Measurements from ENCODE around the gene LDLRAD4. TPM values are rescaled to one million over a fixed set of nuclear protein-coding genes. Genes with fewer than 3 reads are reported as not detected.

LDLRAD4 gene
- total RNA-seq, 1 experiment from 2014 or later: 204 TPM

DNA sequence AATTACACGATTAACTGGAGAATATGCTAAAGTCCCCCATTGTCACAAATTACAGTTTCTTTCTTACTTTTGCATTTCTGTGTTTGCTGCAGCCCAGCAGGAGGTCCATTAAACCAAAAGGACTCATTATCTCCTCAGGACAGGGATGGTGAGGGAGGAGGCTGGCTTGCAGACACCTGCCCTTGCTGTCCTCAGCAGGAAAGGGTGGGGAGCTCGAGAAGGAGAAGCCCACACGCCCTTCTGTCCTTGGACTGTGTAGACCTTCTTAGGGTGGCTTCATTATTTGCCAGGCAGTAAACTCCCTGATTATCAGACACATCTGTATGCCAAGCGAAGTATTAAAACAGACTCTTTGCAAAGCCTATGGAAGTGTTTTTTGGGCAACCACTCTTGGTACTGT, 196.0 kb downstream of the LDLRAD4 start:
- Histone ChIP-seq H3K4me3 (ENCODE audit: low read length) (no peak overlapping the region), H3K4me1 (ENCODE audit: low read length) (peaks cover 10% of the 10 kb centered on the region), H3K79me2 (ENCODE audit: low read length) (no peaks in the 10 kb centered on the region)

DNA sequence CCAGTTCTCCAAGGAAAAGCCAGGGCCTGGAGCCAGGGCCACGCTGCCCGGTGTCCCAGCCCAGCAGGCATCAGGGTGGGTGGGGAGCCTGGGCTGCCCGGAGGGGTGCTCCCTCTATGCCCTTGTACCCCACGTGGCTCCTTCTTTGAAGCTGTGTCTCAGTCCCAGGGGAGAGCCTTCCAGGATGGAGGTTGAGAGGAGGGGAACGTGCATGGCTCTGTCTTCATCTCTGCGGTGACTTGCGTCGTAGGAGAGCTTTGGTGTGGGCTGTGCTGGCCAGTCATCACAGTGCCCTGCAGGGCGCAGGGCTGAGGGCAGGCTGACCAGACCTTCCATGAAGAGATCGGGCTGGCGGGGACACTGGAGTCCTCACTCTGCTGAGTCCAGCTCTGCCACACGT, 197.2 kb downstream of the LDLRAD4 start:
- no peak for DNase-seq

More for the DNA sequence above, 196.0 kb downstream of the LDLRAD4 start:
- no peak overlapping the region for H2AFZ ChIP-seq (ENCODE audit: low read length)
- H3K9ac ChIP-seq (ENCODE audit: low read length): no peak overlapping the region
- H3K9me2 ChIP-seq (replicated peaks; ENCODE audit: insufficient read depth, low read length): no peaks in the 10 kb centered on the region
- no peak overlapping the region for H3K27ac ChIP-seq (ENCODE audit: low read length)
- H3K4me2 ChIP-seq (ENCODE audit: low read depth, low read length, poor library complexity, severe bottlenecking): no peak overlapping the region
- DNase-seq: no peak
- H4K20me1 ChIP-seq (ENCODE audit: insufficient read depth, low read depth, low read length): no peaks in the 10 kb centered on the region
- peaks cover 2% of the 10 kb centered on the region; the same call in 1 of the 2 replicates for H3K9me3 ChIP-seq (ENCODE audit: low read length)
- no peaks in the 10 kb centered on the region for H3K36me3 ChIP-seq (ENCODE audit: insufficient read depth, low read length)
- H3K27me3 ChIP-seq (ENCODE audit: low read length): peaks cover 4% of the 10 kb centered on the region; the same call in 1 of the 2 replicates

DNA sequence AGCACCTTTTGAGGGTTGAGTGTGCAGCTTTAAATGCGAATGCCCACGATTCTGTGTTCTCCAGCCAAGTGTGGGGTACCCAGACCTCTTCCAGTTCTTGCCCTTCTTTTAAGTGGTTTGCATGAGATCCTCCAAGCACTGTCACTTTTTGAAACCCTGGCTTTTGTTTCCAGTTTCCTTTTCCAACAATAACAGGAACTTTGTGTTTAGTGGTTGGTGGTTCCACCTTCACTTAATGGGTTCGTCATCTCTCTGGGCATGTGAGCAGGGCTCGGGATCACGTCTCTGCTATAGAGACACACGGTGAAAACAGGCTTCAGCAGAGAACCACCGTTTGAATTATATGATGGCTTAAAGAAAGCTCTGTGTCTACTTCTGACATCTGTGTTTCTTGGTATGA, 197.6 kb downstream of the LDLRAD4 start:
- no peaks in the 10 kb centered on the region for H3K9me2 ChIP-seq (replicated peaks; ENCODE audit: insufficient read depth, low read length)
- 0 out of 2 replicates have a peak, but pooled peaks cover 4% of the 10 kb centered on the region for H3K27me3 ChIP-seq (ENCODE audit: low read length)
- no peak overlapping the region for H2AFZ ChIP-seq (ENCODE audit: low read length)
- H3K4me2 ChIP-seq (ENCODE audit: low read depth, low read length, poor library complexity, severe bottlenecking): no peak overlapping the region
- H4K20me1 ChIP-seq (ENCODE audit: insufficient read depth, low read depth, low read length): no peaks in the 10 kb centered on the region
- peaks cover 10% of the 10 kb centered on the region for H3K4me1 ChIP-seq (ENCODE audit: low read length)
- no peaks in the 10 kb centered on the region for H3K36me3 ChIP-seq (ENCODE audit: insufficient read depth, low read length)
- peaks cover 2% of the 10 kb centered on the region; the same call in 1 of the 2 replicates for H3K9me3 ChIP-seq (ENCODE audit: low read length)
- no peak overlapping the region for H3K4me3 ChIP-seq (ENCODE audit: low read length)
- H3K9ac ChIP-seq (ENCODE audit: low read length): no peak overlapping the region
- no peaks in the 10 kb centered on the region for H3K79me2 ChIP-seq (ENCODE audit: low read length)
- DNase-seq: no peak
- no peak overlapping the region for H3K27ac ChIP-seq (ENCODE audit: low read length)

More for the DNA sequence above, 197.2 kb downstream of the LDLRAD4 start:
- Histone ChIP-seq H4K20me1 (ENCODE audit: insufficient read depth, low read depth, low read length) (no peaks in the 10 kb centered on the region), H2AFZ (ENCODE audit: low read length) (no peak overlapping the region), H3K4me2 (ENCODE audit: low read depth, low read length, poor library complexity, severe bottlenecking) (no peak overlapping the region), H3K27ac (ENCODE audit: low read length) (no peak overlapping the region), H3K9me2 (replicated peaks; ENCODE audit: insufficient read depth, low read length) (no peaks in the 10 kb centered on the region), H3K4me1 (ENCODE audit: low read length) (peaks cover 10% of the 10 kb centered on the region), H3K9me3 (ENCODE audit: low read length) (peaks cover 2% of the 10 kb centered on the region; the same call in 1 of the 2 replicates), H3K9ac (ENCODE audit: low read length) (no peak overlapping the region), H3K27me3 (ENCODE audit: low read length) (0 out of 2 replicates have a peak, but pooled peaks cover 4% of the 10 kb centered on the region), H3K36me3 (ENCODE audit: insufficient read depth, low read length) (no peaks in the 10 kb centered on the region), H3K79me2 (ENCODE audit: low read length) (no peaks in the 10 kb centered on the region), H3K4me3 (ENCODE audit: low read length) (no peak overlapping the region)

DNA sequence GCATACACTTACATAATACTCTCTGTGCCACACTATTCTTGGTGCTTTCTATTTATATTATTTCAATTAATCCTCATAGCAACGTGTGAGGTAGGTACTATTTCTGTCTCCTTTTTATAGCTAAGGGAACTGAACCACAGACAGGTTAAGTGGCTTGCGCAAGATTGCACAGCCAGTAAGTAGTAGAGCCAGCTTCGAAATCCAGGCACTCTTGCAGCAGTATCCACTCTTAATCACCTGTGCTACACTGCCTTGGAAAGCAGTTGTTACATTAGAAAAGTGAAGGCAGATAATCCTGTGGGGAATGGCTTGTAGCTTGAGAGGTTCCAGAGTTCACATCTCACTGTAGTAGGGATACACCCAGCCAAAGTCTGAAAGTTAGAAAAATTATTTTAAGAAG, 198.3 kb downstream of the LDLRAD4 start:
- H3K9me3 ChIP-seq (ENCODE audit: low read length): peaks cover 2% of the 10 kb centered on the region; the same call in 1 of the 2 replicates
- H3K79me2 ChIP-seq (ENCODE audit: low read length): no peaks in the 10 kb centered on the region
- no peak overlapping the region for H3K9ac ChIP-seq (ENCODE audit: low read length)
- H3K4me2 ChIP-seq (ENCODE audit: low read depth, low read length, poor library complexity, severe bottlenecking): peak overlapping the region; percentile 3
- H3K36me3 ChIP-seq (ENCODE audit: insufficient read depth, low read length): no peaks in the 10 kb centered on the region
- H3K4me3 ChIP-seq (ENCODE audit: low read length): no peak overlapping the region
- no peak overlapping the region for H3K27ac ChIP-seq (ENCODE audit: low read length)
- H3K9me2 ChIP-seq (replicated peaks; ENCODE audit: insufficient read depth, low read length): no peaks in the 10 kb centered on the region
- no peak overlapping the region for H2AFZ ChIP-seq (ENCODE audit: low read length)
- peak; percentile 54 for DNase-seq
- no peaks in the 10 kb centered on the region for H4K20me1 ChIP-seq (ENCODE audit: insufficient read depth, low read depth, low read length)
- H3K4me1 ChIP-seq (ENCODE audit: low read length): peaks cover 10% of the 10 kb centered on the region
- H3K27me3 ChIP-seq (ENCODE audit: low read length): 0 out of 2 replicates have a peak, but pooled peaks cover 4% of the 10 kb centered on the region

DNA sequence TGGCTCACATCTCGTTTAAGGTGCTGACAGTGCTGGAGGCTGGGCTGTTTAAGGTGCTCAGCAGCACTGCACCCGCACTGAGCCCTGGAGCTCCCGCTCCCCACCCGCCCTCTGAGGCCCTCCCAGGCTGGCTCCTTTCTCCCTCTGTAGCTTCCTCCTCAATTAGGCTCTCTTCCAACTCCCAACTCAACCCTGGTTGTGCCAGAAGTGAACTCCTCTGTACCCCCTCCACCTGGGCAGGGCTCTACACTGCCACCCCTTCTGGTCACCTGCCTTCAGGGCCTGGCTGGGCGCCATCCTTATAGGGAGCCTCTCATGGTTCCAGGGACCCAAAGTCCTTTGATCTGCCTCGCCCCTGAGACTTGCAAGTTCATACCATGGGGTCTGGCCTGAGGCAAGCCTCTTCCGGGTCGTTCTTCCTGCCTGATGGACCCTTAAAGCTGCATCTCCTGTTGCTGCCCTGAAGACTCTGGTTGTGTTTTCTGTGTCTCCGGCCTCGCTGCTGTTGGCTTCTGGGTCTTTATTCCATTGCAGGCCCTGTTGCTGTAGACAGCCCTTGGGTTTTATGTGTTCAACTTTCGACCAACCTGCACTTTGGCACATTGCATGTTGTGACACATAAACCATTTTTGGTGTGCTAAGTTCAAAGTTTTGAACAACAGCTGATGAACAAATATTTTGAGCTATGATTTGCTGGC, 199.6 kb downstream of the LDLRAD4 start:
- Histone ChIP-seq H3K4me2 (ENCODE audit: low read depth, low read length, poor library complexity, severe bottlenecking) (no peak overlapping the region), H3K79me2 (ENCODE audit: low read length) (no peaks in the 10 kb centered on the region), H3K36me3 (ENCODE audit: insufficient read depth, low read length) (no peaks in the 10 kb centered on the region)

DNA sequence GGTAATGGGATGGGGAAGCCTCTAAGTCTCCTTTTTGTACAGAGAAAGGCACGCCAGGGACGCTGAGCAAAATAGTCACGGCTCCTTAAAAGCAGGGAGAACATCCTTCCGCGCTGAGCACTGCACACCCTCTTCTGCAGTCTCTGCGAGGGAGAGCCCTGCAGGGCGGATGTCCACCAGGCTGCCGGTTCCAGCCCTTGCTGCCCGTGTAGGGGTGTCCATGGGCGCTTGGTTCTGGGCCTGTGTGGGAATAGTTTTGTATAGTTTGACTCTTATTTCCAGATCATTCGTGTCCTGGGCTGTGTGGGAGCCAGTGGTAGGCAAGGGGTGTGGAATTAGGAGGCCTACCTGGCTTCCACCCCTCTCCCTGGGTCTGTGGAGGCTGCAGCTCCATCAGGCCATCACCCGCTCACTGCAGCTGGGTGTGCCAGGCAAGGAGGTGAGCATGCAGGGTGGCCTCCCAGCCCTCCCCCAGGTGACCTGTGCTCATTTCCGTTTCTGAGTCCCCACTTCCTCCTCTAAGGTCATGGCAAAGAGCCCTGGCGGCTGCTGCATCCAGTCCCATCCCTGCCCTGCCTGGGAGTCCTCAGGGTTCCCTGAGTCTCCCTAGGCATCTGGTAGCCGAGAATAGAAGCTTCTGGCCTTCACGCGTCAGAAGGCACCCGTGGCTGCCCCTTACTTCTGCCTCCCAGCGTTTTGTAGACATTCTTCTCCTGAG, 202.6 kb downstream of the LDLRAD4 start:
- Histone ChIP-seq H2AFZ (ENCODE audit: low read length) (no peak overlapping the region), H3K4me2 (ENCODE audit: low read depth, low read length, poor library complexity, severe bottlenecking) (no peak overlapping the region), H3K79me2 (ENCODE audit: low read length) (no peaks in the 10 kb centered on the region), H3K4me1 (ENCODE audit: low read length) (peaks cover 13% of the 10 kb centered on the region), H3K9ac (ENCODE audit: low read length) (no peak overlapping the region), H3K9me2 (replicated peaks; ENCODE audit: insufficient read depth, low read length) (no peaks in the 10 kb centered on the region), H4K20me1 (ENCODE audit: insufficient read depth, low read depth, low read length) (no peaks in the 10 kb centered on the region), H3K27me3 (ENCODE audit: low read length) (no peaks in the 10 kb centered on the region), H3K4me3 (ENCODE audit: low read length) (no peak overlapping the region), H3K36me3 (ENCODE audit: insufficient read depth, low read length) (no peaks in the 10 kb centered on the region), H3K27ac (ENCODE audit: low read length) (no peak overlapping the region), H3K9me3 (ENCODE audit: low read length) (no peaks in the 10 kb centered on the region)
- peak; percentile 48 for DNase-seq

More for the DNA sequence above, 199.6 kb downstream of the LDLRAD4 start:
- DNase-seq: no peak
- Histone ChIP-seq H2AFZ (ENCODE audit: low read length) (no peak overlapping the region), H3K9ac (ENCODE audit: low read length) (no peak overlapping the region), H3K27me3 (ENCODE audit: low read length) (no peaks in the 10 kb centered on the region), H3K4me3 (ENCODE audit: low read length) (no peak overlapping the region), H3K9me3 (ENCODE audit: low read length) (no peaks in the 10 kb centered on the region), H3K4me1 (ENCODE audit: low read length) (peaks cover 13% of the 10 kb centered on the region), H4K20me1 (ENCODE audit: insufficient read depth, low read depth, low read length) (no peaks in the 10 kb centered on the region), H3K27ac (ENCODE audit: low read length) (no peak overlapping the region), H3K9me2 (replicated peaks; ENCODE audit: insufficient read depth, low read length) (no peaks in the 10 kb centered on the region)

DNA sequence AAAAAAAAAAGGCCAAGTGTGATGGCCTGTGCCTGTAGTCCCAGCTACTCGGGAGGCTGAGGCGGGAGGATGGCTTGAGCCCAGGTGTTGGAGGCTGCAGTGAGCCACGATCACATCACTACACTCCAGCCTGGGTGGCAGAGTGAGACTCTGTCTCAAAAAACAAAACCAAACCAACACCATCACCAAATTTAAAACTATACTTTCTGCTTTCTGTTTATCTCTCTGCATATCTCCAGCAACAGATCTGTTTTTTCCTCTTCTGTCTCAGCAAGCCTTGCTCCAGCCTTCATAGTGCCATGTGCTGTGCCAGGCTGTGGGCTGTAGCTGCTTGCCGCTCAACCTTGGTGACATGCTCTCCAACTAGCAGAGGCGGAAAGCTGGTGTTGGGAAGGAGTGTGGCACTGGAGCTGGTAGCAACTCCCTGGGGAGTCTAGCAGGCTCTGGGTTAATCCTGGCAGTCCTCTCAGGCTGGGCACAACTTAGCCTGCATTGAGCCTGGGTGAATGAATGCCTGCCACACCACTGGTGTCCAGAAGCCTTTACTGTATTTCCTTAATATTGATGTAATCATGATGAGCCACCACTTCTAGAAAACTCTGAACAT, 204.1 kb downstream of the LDLRAD4 start:
- H3K9me2 ChIP-seq (replicated peaks; ENCODE audit: insufficient read depth, low read length): no peaks in the 10 kb centered on the region

DNA sequence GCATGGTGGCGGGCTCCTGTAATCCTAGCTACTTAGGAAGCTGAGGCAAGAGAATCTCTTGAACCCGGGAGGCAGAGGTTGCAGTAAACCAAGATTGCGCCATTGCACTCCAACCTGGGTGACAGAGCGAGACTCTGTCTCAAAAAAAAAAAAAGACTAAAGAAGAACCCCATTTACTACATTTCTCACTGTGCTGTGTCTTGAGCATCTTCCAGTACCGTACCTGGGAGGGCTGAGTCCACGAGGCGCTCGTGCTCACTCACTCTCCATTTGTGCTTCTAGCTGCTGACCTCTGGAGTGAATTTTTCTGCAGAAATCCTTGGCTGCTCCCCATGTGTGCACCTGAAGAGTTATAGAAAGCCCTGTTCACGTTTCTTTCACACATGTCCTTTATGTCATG, 204.8 kb downstream of the LDLRAD4 start:
- no peak overlapping the region for H3K27ac ChIP-seq (ENCODE audit: low read length)
- H4K20me1 ChIP-seq (ENCODE audit: insufficient read depth, low read depth, low read length): no peaks in the 10 kb centered on the region
- H3K9ac ChIP-seq (ENCODE audit: low read length): no peak overlapping the region
- no peak overlapping the region for H3K4me2 ChIP-seq (ENCODE audit: low read depth, low read length, poor library complexity, severe bottlenecking)
- H3K36me3 ChIP-seq (ENCODE audit: insufficient read depth, low read length): no peaks in the 10 kb centered on the region
- H3K9me2 ChIP-seq (replicated peaks; ENCODE audit: insufficient read depth, low read length): no peaks in the 10 kb centered on the region
- 0 out of 2 replicates have a peak, but pooled peaks cover 3% of the 10 kb centered on the region for H3K4me1 ChIP-seq (ENCODE audit: low read length)
- no peak for DNase-seq
- no peak overlapping the region for H2AFZ ChIP-seq (ENCODE audit: low read length)
- H3K4me3 ChIP-seq (ENCODE audit: low read length): no peak overlapping the region
- no peaks in the 10 kb centered on the region for H3K79me2 ChIP-seq (ENCODE audit: low read length)
- no peaks in the 10 kb centered on the region for H3K27me3 ChIP-seq (ENCODE audit: low read length)
- no peaks in the 10 kb centered on the region for H3K9me3 ChIP-seq (ENCODE audit: low read length)

More for the DNA sequence above, 204.1 kb downstream of the LDLRAD4 start:
- Histone ChIP-seq H3K4me3 (ENCODE audit: low read length) (no peak overlapping the region), H3K9ac (ENCODE audit: low read length) (no peak overlapping the region), H2AFZ (ENCODE audit: low read length) (no peak overlapping the region), H3K4me2 (ENCODE audit: low read depth, low read length, poor library complexity, severe bottlenecking) (no peak overlapping the region), H3K27me3 (ENCODE audit: low read length) (no peaks in the 10 kb centered on the region), H3K36me3 (ENCODE audit: insufficient read depth, low read length) (no peaks in the 10 kb centered on the region), H3K4me1 (ENCODE audit: low read length) (0 out of 2 replicates have a peak, but pooled peaks cover 3% of the 10 kb centered on the region), H3K79me2 (ENCODE audit: low read length) (no peaks in the 10 kb centered on the region), H3K27ac (ENCODE audit: low read length) (no peak overlapping the region), H4K20me1 (ENCODE audit: insufficient read depth, low read depth, low read length) (no peaks in the 10 kb centered on the region), H3K9me3 (ENCODE audit: low read length) (no peaks in the 10 kb centered on the region)
- DNase-seq: no peak

Measured in Karpas-422 (cell line).